Liver (tissue), 9 donors: ENCODE results near the gene DOK3. TPM values are rescaled to one million over a fixed set of nuclear protein-coding genes. Genes with fewer than 3 reads are reported as not detected.

Source experiments
- DNase-seq: peaks from one replicate; pipeline ENCODE4 v3.0.0-alpha.2; 2017; ENCODE audit warnings: low spot score
- H3K27ac ChIP-seq, 2 donors: one replicate each; pipeline ENCODE4 v1.7.0; 2013; ENCODE audit warnings: inconsistent platforms in 2 of 2, low read length in 2 of 2, control low read depth in 1 of 2, low read depth in 1 of 2, mild to moderate bottlenecking in 1 of 2
- H3K27me3 ChIP-seq, 4 donors: one replicate each; pipeline versions ENCODE4 v1.6.1 to v1.7.0; 2013; ENCODE audit warnings: low read length in 3 of 4, inconsistent platforms in 1 of 4, mild to moderate bottlenecking in 1 of 4, moderate library complexity in 1 of 4; ENCODE audit not compliant: control insufficient read depth in 4 of 4, insufficient read depth in 4 of 4
- H3K36me3 ChIP-seq, 4 donors: one replicate each; pipeline versions ENCODE4 v1.6.1 to v1.7.0; 2013; ENCODE audit warnings: low read length in 3 of 4, mild to moderate bottlenecking in 3 of 4, low read depth in 1 of 4, moderate library complexity in 1 of 4; ENCODE audit not compliant: control insufficient read depth in 4 of 4, insufficient read depth in 3 of 4
- H3K4me1 ChIP-seq, 4 donors: one replicate each; pipeline versions ENCODE4 v1.6.1 to v1.7.0; 2013; ENCODE audit warnings: low read length in 3 of 4, mild to moderate bottlenecking in 3 of 4, moderate library complexity in 1 of 4; ENCODE audit not compliant: control insufficient read depth in 4 of 4, insufficient read depth in 4 of 4
- H3K4me3 ChIP-seq, 3 donors: one replicate each; pipeline versions ENCODE4 v1.6.1 to v1.7.0; 2013; ENCODE audit warnings: low read length in 3 of 3, control low read depth in 1 of 3, low read depth in 1 of 3, mild to moderate bottlenecking in 1 of 3
- H3K9ac ChIP-seq, 2 donors: one replicate each; pipeline ENCODE4 v1.7.0; 2013; ENCODE audit warnings: low read length in 2 of 2, mild to moderate bottlenecking in 2 of 2, moderate library complexity in 2 of 2, control low read depth in 1 of 2, low read depth in 1 of 2
- H3K9me3 ChIP-seq, 4 donors: one replicate each; pipeline versions ENCODE4 v1.6.1 to v1.7.0; 2013; ENCODE audit warnings: low read length in 3 of 4; ENCODE audit not compliant: control insufficient read depth in 4 of 4
- CTCF ChIP-seq: fragments of 150-350 bp; IDR thresholded peaks from 2 replicates; pipeline ENCODE4 v1.5.1; 2017; ENCODE audit warnings: improper control_type of control experiment, low read depth, low read length; ENCODE audit not compliant: missing input control
- FOXA1 ChIP-seq: IDR thresholded peaks from 2 replicates; pipeline ENCODE4 v1.6.1; 2016; ENCODE audit warnings: antibody characterized with exemption
- GABPA ChIP-seq, 2 donors: IDR thresholded peaks in 1 of 2; conservative IDR thresholded peaks in 1 of 2; 2 replicates each; pipeline ENCODE4 v1.6.1; 2016; ENCODE audit warnings: antibody characterized with exemption in 2 of 2, mild to moderate bottlenecking in 1 of 2, moderate library complexity in 1 of 2
- HNF4A ChIP-seq, 2 donors: conservative IDR thresholded peaks; 2 replicates each; pipeline ENCODE4 v1.6.1; 2016; ENCODE audit warnings: antibody characterized with exemption in 2 of 2, mild to moderate bottlenecking in 2 of 2
- NR2F2 ChIP-seq: IDR thresholded peaks from 2 replicates; pipeline ENCODE4 v1.6.1; 2016; ENCODE audit warnings: antibody characterized with exemption
- RAD21 ChIP-seq, 2 donors: IDR thresholded peaks; 2 replicates each; pipeline ENCODE4 v1.6.1; 2016; ENCODE audit warnings: antibody characterized with exemption in 2 of 2, mild to moderate bottlenecking in 2 of 2
- REST ChIP-seq: IDR thresholded peaks from 2 replicates; pipeline ENCODE4 v1.6.1; 2016; ENCODE audit warnings: antibody characterized with exemption, mild to moderate bottlenecking
- RXRA ChIP-seq, 2 donors: IDR thresholded peaks; 2 replicates each; pipeline ENCODE4 v1.6.1; 2017 to 2018; ENCODE audit warnings: antibody characterized with exemption in 2 of 2, mild to moderate bottlenecking in 1 of 2
- SP1 ChIP-seq: IDR thresholded peaks from 2 replicates; pipeline ENCODE4 v1.6.1; 2018; ENCODE audit warnings: antibody characterized with exemption, mild to moderate bottlenecking
- YY1 ChIP-seq: IDR thresholded peaks from 2 replicates; pipeline ENCODE4 v1.6.1; 2016; ENCODE audit warnings: antibody characterized with exemption, mild to moderate bottlenecking
- ZBTB33 ChIP-seq: IDR thresholded peaks from 2 replicates; pipeline ENCODE4 v1.6.1; 2016; ENCODE audit warnings: antibody characterized with exemption
- WGBS: extraction: QIAGEN DNeasy Blood & Tissue Kit; methylation state at CpG from one replicate; pipeline ENCODE4 v1.1.7; 2013; 5-methylcytosine and 5-hydroxymethylcytosine counted together
- polyA plus RNA-seq, 2 donors: library from polyadenylated mRNA; stranded (reverse) in 1 of 2; unstranded in 1 of 2; fragments of 200-250 nt in 1 of 2; fragments of >200 nt in 1 of 2; fragmentation: Nextera tagmentation in 1 of 2; extraction: Ambion mirVana in 1 of 2; gene quantifications; one replicate each; pipeline versions ENCODE4 v1.2.1 to v1.2.3, GENCODE V29; 2013 to 2015
- total RNA-seq, 2 donors: library from RNA; depleted of rRNA; stranded (reverse); fragments of >200 nt; gene quantifications; one replicate each; pipeline ENCODE4 v1.2.3, GENCODE V29; 2014
- donor health status: healthy.
- donor health status: healthy.
- donor health status: healthy.
- donor health status: healthy.
- donor health status: healthy.

The DOK3 gene
- total RNA-seq, result 10 to 100 TPM; 10.2 to 19.2 TPM
- 1 to 10 TPM; 1.7 to 2.9 TPM for polyA plus RNA-seq

GRCh38 chr5:177509381-177509951, at the start of gene DOK3:
Gene DOK3 (minus strand): TSS chr5:177509826. CDS start chr5:177509540, 286 bp downstream.
- H3K36me3 ChIP-seq, result peaks cover 4 to 37% (median 9%) of the 10 kb centered on the region in 4 donors

More at GRCh38 chr5:177509381-177509951, at the start of gene DOK3:
- WGBS, result 54% methylated on average over 20 of the region's 20 CpGs
- peak within 1 kb of the TSS; percentile 9 to 17 (median 11) for H3K4me3 ChIP-seq
- peak within 1 kb of the TSS in 1 of 2 donors; percentile 22 for H3K9ac ChIP-seq
- no peaks in the 10 kb centered on the region for H3K27me3 ChIP-seq
- peaks cover 0 to 12% (median under 1%) of the 10 kb centered on the region in 4 donors for H3K4me1 ChIP-seq
- peak within 1 kb of the TSS; percentile 36 to 81 for H3K27ac ChIP-seq
- TF ChIP-seq RXRA (IDR thresholded peaks at IDR 0.05) (no peak), FOXA1 (no peak), SP1 (no peak), YY1 (no peak), CTCF (no peak), REST (no peak), RAD21 (IDR thresholded peaks at IDR 0.05) (no peak), ZBTB33 (no peak), HNF4A (conservative IDR thresholded peaks at IDR 0.05) (no peak), NR2F2 (no peak), GABPA (IDR thresholded peaks at IDR 0.05 in 1 of 2, conservative IDR thresholded peaks at IDR 0.05 in 1 of 2) (no peak)
- peak; percentile 68 for DNase-seq
- no peaks in the 10 kb centered on the region for H3K9me3 ChIP-seq
